GM12864 (cell line): Measurements from ENCODE around the gene THSD4.

Source experiments
- DNase-seq: peaks from one replicate; pipeline ENCODE4 v3.0.0-alpha.2; 2011; ENCODE audit warnings: low read depth
- H3K4me3 ChIP-seq: 2 replicates; pipeline ENCODE4 v1.5.1; 2011; ENCODE audit warnings: mild to moderate bottlenecking, low read depth, low read length, control low read depth
- TF ChIP-seq, protein P1 (sequence below): IDR thresholded peaks from 2 replicates; pipeline ENCODE4 v1.5.1; 2011; ENCODE audit warnings: low read depth, mild to moderate bottlenecking, moderate library complexity, low read length, control low read depth, inconsistent platforms; ENCODE audit errors: missing control alignments

THSD4 gene

DNA sequence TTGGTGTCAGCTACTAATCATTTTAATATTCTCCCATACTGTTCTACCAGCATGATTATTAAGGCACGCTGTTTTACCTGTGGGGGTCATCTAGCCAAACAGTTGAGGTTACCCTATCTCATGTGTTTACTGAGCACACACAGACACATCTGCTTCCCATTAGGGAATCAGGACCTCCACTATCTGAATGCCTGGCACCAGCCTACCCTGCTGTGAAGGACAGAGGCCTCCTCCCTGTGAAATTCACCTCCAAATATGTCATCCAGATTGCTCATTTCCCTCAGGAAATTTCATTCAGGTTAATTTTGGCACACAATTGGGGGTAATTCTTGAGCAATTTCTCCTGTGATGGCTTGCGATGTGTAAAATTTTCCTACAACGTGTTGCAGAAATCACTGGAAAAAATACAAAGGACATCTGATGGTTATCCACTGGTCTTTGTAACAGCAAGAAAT lies 539.5 kb downstream of the THSD4 start:
- no peak for DNase-seq
- TF ChIP-seq, protein P1, sequence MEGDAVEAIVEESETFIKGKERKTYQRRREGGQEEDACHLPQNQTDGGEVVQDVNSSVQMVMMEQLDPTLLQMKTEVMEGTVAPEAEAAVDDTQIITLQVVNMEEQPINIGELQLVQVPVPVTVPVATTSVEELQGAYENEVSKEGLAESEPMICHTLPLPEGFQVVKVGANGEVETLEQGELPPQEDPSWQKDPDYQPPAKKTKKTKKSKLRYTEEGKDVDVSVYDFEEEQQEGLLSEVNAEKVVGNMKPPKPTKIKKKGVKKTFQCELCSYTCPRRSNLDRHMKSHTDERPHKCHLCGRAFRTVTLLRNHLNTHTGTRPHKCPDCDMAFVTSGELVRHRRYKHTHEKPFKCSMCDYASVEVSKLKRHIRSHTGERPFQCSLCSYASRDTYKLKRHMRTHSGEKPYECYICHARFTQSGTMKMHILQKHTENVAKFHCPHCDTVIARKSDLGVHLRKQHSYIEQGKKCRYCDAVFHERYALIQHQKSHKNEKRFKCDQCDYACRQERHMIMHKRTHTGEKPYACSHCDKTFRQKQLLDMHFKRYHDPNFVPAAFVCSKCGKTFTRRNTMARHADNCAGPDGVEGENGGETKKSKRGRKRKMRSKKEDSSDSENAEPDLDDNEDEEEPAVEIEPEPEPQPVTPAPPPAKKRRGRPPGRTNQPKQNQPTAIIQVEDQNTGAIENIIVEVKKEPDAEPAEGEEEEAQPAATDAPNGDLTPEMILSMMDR: no peak
- no peak overlapping the region for H3K4me3 ChIP-seq

DNA sequence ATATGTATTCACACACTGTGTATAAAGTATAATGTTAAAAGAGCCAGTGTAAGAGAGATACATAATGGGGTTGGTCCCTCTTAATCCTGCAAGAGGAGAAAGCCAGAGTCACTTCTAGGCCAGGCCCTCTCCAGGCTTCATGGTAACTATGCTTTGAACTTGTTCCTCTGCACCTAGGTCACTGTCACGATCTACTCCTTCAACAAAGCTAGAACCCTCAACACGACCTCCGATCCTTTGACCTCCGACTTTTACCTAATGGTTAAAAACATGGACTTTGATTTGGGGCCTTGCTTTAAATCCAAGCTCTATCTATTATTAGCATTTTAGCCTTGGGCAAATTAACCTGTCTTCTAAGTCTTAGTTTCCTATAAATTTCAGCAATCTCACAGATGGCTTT lies 541.2 kb downstream of the THSD4 start:
- no peak for DNase-seq
- no peak overlapping the region for H3K4me3 ChIP-seq
- TF ChIP-seq, protein P1: no peak

DNA sequence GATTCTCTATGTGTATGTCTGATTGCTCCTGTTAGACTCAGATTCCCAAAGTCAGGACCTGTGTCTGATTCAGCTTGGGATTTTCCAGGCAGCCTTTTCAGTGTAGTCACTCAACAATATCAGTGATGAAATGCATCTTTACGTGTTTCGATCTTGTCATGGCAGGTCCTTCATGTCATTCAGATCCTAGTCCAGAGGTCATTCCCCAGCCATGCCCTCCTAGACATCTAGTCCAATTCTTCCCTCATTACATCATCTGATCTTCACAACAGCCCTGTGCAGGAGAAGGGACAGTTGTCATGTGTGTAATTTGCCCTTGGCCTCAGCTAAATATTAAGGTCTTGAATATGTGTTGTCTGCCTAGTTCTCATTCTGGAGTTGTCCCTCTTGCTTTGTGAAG lies 541.9 kb downstream of the THSD4 start:
- TF ChIP-seq, protein P1: no peak
- no peak overlapping the region for H3K4me3 ChIP-seq
- no peak for DNase-seq

DNA sequence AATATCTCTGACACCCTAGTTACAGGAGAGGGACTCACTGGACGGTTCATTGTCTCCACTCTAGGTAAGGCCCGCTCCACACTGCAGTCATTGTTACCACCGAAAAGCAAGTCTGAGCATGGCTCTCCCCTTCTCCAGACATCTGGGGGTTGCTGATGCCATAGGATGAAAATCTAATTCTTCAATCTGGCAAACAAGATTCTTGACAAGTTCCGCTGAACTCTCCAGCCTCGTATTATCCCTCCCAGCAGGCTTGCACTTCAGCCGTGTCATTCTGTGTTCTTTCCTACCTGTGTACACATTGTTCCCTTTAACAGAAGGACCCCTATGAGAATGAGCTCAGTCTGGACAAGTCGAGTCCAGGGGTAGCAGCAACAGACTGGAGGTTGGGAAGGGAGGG lies 542.8 kb downstream of the THSD4 start:
- H3K4me3 ChIP-seq: no peak overlapping the region
- TF ChIP-seq, protein P1: no peak
- DNase-seq: no peak

DNA sequence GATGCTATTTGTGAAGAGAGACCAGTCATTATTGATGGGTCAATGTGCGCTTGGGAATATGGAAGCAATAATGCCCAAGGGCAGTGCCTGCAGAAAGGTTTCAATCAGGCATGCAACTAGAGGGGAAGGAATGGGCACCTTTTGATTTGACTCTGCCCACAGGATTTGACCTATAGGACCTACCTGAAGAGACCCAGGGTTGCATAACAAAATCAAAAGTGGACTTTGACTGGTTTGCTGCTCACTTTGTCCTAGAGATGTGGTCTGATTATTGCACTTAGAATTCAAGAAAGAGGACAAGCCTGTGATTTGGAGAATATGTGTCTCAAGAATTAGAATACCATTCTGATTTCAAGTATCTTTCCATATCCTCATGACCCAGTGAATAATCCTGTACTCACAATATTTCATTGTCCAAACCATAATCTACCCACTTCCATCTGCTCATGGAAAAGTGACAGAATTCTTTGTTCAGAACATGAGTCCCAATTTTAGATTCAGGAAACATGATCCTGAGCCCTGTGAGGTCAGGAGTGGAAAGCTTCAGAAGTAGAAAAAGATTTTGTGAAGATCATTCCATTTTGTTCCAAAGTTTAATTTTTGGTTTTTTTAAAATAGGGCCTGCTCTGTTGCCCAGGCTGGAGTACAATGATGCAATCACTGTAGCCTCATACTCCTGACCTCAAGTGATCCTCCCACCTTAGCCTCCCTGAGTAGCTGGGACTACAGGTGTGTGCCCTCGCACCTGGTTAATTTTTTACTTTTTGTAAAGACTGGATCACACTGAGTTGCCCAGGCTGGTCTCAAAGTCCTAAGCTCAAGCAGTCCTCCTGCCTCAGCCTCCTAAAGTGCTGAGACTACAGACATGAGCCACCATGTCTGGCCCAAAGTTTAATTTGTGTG lies 543.8 kb downstream of the THSD4 start:
- DNase-seq: no peak
- H3K4me3 ChIP-seq: no peak overlapping the region
- TF ChIP-seq, protein P1: no peak

DNA sequence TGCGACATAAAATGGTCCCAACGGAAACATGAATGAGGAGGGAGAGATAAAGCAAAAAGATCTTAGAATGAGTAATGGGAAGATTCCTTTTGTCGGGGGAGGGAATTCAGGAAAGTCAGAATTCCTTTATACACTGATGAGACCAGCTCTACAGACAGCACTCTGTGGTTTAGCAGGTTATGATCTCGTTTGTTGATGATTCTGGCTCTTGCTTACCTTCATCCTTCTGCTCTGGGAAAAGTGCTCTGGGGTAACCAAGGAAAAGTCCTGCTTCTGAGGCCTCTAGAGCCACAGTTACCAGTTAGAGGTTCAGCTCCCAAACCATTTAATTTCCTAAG lies 544.4 kb downstream of the THSD4 start:
- DNase-seq: no peak
- TF ChIP-seq, protein P1: no peak
- H3K4me3 ChIP-seq: no peak overlapping the region

DNA sequence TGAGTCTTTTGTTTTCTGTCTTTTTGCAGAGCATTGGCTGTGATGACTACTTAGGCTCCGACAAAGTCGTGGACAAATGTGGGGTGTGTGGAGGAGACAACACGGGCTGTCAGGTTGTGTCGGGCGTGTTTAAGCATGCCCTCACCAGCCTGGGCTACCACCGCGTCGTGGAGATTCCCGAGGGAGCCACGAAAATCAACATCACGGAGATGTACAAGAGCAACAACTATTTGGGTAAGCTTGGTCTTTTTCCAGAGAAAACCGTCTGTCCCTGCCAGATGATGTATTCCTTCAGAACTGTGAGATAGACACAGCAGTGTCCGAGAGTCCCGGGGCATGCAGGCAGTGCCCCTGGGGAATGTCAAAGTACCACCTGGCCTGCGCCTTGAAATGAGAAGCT lies 545.2 kb downstream of the THSD4 start:
- no peak for DNase-seq
- TF ChIP-seq, protein P1: no peak
- H3K4me3 ChIP-seq: no peak overlapping the region
